ENCODE measurements around the gene BEST2.
"Not testable (repeated sequence)": the region's sequence is repeated elsewhere in the genome, so short reads cannot be mapped to it uniquely, and the experiment has no call there.

BEST2 gene

DNA sequence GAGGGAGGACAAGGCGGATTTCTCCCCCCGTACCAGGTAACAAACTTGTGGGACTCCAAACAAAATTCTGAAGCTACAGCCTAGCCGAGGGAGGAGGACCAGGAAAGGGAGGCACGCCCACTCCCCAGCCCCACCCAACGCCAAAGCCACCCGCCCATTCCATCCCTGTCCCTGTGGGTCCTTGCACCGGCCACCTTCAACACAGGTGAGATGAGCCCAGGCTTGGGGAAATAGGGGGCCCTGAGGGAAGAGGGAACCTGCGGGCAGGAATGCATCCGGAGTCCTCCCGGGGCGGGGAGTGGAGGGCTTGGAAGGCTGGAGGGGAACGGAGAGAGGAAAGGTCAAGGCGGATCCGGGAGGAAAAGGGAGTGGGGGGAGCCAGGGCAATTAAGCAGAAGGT, at the start of gene BEST2:
TSS of gene BEST2 (plus strand) at position 157 of the 400 bp plus-strand sequence. CDS start 802 bp downstream, outside the sequence.
- no peak for FAIRE-seq
- DNase-seq (ENCODE audit: extremely low spot score, insufficient read length, low read depth), result no peak

DNA sequence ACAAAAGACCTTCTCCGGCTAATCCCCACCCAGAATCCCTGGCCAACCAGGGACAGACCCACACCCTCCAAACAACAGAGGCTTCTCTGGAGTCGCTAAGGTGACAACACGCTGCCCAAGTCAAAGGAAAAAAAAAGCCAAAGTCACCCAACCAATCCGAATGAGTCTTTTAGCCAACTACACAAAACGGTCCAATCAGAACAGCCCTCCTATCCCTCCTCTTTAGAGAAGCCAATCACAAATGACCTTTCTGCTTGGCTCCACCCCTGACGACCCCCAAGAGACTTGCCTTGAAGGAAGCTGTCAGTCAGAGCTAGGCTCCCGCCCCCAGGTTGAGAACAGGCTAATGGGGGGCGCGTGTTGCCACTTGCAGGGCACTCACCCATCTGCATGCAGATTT, 48.5 kb upstream of the BEST2 start:
- DNase-seq (ENCODE audit: extremely low spot score, insufficient read length, low read depth), result no peak
- FAIRE-seq, result peak; percentile 61

DNA sequence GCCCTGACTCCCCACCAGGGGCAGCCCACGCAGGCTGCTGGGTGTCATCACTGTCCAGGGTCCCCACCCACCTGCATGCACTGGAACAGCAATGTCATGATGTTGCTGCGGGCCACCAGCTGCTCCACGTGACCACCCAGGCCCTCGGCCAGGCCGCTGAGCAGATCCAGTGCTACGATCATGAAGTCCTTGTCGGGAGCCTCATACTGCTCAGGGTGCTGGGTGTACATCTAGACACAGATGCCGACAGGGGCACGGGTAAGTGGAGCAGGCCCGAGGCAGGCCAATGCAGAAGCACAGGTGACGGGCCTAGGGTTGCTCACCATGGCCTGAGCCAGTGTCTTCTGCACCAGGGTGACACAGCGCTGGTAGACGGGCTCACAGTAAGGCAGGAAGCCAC, 46.4 kb upstream of the BEST2 start:
- DNase-seq (ENCODE audit: extremely low spot score, insufficient read length, low read depth) (no peak), FAIRE-seq (no peak)

DNA sequence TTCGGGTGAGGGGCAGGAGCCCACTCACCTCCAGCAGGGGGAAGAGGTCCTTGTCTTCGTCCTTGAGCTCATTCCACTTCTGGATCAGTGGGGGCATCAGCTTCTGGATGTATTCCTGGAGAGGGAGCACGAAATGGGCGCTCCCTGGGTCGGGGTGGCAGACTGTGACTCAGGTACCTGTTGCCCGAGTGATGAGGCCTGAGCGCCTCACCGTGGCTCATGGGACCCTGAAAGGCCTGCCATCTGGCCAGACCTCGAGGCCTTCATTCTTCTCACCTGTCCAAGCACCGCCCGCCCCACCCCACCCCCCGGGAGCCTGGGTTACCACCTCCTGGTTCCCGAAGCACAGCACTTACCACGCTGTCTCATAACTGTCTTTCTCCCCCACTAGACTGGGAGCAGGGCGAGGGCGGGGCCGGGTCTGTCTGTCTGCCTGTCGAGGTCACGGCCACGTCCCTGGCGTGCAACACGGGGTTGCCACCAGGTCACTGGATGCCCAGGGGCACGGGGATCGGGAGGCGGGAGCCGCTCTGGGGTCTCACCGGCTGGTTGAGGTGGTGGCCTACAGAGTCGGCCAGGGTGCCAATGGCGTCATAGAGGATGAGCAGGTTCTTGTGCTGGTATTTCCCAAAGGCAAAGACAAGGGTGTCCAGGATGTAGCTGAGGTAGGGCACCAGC, 45.8 kb upstream of the BEST2 start:
- DNase-seq (ENCODE audit: extremely low spot score, insufficient read length, low read depth), result no peak
- no peak for FAIRE-seq

DNA sequence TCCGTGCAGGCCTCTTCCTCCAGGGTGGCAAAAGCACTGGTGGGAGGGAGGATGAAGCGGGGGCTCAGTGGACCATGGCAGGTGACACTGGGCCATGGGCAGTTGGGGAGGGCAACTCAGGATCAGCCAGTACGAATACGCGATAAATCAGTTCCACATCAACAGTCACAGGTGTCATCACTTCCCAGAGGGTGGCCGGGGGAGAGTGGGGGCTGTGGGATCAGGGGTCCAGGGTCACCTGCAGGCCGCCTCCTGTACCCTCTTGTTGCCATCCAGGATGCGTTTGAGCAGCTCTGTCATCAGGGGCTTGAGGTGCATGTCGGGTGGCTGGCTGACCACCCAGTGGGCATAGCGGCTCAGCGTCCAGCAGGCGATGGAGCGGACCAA, 45.3 kb upstream of the BEST2 start:
- FAIRE-seq, result no peak

DNA sequence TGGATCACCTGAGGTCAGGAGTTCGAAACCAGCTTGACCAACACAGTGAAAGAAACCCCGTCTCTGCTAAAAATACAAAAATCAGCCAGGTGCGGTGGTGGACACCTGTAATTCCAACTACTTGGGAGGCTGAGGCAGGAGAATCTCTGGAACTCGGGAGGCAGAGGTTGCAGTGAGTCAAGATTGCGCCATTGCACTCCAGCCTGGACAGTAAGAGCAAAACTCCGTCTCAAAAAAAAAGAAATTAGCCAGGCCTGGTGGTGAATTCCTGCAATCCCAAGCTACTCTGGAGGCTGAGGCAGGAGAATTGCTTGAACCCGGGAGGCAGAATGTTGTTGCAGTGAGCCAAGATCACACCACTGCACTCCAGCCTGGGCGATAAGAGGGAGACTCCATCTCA, 43.0 kb upstream of the BEST2 start:
- DNase-seq (ENCODE audit: extremely low spot score, insufficient read length, low read depth) (no peak), FAIRE-seq (no peak)

More for the DNA sequence above, 45.3 kb upstream of the BEST2 start:
- no peak for DNase-seq (ENCODE audit: extremely low spot score, insufficient read length, low read depth)

DNA sequence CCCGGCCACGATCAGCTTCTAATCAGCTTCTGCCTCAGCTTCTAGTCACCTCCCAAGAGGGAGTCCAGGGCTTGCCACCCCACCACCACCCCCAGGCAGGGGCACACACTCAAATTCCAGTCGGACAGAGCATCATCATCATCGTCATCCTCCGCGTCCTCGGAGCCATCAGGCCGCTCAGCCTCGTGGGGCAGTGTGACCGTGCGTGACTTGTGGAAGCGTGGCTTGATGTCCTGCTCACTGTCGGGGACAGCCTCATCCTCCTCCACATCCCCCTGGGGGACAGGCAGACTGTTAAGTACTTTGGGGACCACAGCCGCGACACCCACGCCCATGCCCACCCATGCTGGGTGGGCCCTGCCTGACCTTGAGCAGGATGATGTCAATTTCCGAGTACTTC, 40.4 kb upstream of the BEST2 start:
- DNase-seq (ENCODE audit: extremely low spot score, insufficient read length, low read depth) (no peak), FAIRE-seq (no peak)

DNA sequence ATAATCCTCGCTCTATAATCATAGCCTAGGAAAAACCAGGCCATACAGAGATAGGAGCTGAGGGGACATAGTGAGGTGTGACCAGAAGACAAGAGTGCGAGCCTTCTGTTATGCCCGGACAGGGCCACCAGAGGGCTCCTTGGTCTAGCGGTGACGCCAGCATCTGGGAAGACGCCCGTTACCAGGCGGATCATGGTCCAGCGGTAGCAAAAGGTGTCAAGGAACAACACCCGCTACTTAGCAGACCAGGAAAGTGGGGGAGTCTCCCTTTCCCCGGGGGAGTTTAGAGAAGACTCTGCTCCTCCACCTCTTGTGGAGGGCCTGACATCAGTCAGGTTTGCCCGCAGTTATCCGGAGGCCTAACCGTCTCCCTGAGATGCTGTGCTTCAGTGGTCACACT, 39.5 kb upstream of the BEST2 start:
- not testable (repeated sequence) for FAIRE-seq; DNase-seq (ENCODE audit: extremely low spot score, insufficient read length, low read depth)

DNA sequence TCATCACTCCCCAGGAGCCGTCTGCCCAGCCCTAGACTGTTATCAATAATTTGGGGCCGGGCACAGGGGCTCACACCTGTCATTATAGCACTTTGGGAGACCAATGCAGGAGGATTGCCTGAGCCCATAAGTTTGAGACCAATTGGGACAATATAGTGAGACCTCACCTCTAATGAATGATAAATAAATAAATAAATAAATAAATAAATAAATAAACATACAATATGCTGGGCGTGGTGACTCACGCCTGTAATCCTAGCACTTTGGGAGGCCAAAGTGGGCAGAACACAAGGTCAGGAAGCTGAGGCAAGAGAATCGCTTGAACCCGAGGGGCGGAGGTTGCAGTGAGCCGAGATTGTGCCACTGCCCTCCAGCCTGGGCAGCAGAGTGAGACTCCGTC, 38.3 kb upstream of the BEST2 start:
- not testable (repeated sequence) for DNase-seq (ENCODE audit: extremely low spot score, insufficient read length, low read depth); FAIRE-seq

DNA sequence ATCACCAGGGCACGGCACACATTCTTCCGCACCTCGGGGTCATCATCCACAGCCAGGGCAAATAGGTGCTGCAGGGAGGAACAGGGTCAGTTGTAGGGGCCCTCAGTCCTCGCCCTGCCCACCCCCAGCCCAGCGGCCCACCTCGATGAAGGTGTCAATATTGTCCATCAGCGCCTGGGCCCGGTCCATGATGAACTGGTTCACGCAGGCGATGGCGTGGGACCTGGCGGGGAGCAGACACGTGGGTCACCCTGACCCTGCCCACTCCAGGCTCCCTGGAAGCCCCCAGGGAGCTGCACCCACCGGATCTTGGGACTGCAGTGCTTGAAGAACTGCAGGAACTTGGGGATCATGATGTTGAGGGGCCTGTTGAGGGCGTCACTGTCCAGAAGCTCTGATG, 36.5 kb upstream of the BEST2 start:
- DNase-seq (ENCODE audit: extremely low spot score, insufficient read length, low read depth) (no peak), FAIRE-seq (no peak)

DNA sequence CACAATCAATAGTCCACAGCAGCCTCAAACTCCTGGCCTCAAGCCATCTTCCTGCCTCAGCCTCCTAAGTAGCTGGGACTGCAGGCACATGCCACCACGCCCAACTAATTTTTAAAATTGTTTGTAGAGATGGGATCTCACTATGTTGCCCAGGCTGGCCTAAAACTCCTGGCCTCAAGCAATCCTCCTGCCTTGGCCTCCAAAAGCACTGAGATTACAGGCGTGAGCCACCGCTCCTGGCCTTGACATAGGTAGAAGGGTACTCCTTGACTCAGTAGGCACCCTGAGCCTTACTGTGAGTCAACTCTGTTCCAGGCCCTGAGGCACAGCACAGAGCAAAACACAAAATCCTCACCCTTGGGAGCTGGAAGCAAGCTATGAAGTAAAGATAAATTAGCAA, 35.7 kb upstream of the BEST2 start:
- no peak for DNase-seq (ENCODE audit: extremely low spot score, insufficient read length, low read depth)
- no peak for FAIRE-seq

DNA sequence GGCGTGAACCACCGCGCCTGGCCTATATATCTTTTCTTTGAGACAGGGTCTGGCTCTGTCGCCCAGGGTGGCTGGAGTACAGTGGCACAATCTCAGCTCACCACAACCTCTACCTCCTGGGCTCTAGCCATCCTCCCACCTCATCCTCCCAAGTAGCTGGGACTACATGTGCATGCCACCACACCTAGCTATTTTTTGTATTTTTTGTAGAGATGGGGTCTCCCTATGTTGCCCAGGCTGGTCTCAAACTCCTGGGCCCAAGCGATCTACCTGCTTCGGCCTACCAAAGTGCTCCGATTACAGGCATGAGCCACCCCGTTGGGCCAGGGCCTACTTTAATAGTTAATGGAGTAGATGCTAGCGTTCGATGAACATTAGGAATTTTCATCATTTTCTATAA, 31.3 kb upstream of the BEST2 start:
- FAIRE-seq, result no peak

DNA sequence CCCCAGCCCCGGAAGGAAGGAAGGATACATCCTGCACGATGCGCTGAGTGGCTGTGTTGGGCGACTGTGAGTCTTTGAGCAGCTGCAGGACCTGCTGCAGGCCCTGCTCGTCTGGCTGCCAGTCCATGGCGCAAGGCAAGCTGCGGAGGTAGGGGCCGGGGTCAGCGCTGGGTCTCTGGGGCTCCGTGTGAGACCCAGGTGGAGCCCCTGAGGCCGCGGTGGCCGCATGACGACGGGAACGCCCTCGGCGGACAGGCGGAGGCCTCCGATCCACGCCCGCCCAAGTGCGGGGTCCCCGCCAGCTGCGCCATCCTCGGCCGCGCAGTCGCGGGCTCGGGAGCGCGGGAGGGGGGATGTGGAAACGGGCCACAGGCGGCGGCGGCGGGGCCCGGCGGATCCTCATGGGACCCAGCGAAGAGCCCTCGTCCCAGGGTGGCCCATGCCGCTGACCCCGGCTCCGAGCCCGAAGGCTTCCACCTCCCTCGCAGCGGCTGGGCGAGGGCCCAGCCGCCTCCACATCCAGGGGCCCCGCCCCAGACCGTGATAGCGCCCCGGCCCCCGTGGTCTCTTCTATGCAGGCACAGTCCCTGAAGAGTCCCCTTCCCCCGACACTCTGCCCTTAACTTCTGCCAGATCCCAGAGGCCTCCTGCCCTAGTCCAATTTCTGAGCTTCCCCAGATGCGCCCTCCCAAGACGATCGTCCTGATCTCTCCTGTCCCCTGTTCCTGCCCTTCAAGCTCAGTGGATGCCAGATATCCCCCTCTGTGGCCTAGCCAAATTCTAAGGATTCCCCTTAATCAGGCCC, 30.5 kb upstream of the BEST2 start:
- FAIRE-seq (no peak), DNase-seq (ENCODE audit: extremely low spot score, insufficient read length, low read depth) (no peak)

More for the DNA sequence above, 31.3 kb upstream of the BEST2 start:
- no peak for DNase-seq (ENCODE audit: extremely low spot score, insufficient read length, low read depth)

DNA sequence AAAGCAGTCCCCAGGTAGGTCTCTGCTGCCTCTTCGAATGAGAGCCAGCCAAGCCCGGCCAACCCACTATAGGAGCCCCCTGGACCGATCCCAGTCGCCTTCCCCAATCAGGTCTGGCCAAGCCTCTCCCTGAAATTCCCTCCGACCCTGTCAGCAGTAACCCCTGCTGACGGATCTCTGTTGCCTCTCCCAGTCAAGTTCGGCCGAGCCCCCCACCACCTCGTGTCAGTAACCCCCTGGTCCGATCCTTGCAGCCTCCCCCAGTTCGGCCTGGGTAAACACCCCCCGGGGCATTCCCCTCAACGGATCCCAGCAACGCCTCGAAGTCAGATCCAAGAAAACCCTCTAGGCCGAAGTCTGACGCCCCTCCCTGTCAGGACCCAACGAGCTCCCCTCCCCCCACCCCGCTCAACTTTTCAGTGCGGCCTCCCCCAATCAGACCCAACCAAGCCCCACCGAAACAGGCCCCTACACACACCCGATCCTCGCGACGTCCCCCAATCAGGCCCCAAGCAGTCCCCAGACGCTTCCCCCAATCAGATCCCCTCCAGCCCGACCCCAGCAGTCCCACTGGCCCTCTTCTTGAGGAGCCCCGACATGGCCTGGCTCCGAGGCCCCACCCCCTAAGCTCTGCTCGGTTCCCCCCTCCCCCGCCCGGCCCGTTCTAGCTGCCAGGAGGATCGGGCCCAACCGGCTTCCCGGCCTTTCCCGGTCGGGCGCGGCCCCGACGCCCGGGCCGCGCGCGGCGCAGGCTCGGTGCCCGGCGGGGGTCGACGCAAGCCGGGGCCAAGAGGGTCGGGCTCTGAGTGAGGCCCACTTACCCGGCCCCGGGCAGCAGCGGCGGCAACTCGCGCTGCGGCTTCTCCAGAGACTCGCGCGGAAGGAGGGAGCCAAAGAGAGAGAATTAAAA, 29.7 kb upstream of the BEST2 start:
- DNase-seq (ENCODE audit: extremely low spot score, insufficient read length, low read depth), result peak; percentile 63
- FAIRE-seq, result no peak

DNA sequence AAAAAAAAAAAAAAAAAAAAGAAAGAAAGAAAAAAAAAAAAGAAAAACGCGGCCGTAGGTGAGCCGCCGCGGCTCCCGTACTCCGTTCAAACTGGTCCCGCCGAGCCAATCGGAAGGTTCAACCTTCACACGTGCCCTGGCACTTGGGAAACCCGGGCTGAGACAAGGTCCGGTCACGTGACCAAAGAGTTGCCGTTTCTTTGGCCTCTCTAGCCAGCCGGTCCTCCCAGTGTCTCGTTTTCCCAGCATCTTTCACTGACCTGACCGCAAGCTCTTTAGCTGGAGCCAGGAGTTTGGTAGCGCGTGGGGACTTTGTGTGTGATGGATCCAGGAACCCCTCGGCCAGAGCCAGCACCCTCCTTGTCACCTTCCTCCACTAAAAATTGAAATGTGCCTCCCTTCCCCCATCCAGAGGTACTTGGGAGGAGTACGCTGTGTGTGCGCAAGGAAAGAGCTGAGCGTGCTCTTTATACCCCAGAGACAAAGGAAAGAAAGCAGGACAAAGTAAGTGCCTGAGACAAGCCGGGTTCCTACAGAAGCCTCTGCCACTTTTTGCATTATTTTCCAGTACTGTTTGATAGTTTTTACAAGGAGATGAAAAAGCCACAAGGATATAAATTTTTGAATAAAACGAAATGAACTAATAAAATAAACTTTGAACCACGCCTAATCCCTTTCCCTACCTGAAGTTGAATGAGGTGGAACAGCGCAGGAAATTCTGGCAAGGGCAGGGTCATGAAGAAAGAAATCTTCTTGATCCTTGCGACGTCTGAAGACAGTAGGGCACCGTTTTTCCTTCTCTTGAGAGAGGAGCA, 28.8 kb upstream of the BEST2 start:
- FAIRE-seq (peak; percentile 97), DNase-seq (ENCODE audit: extremely low spot score, insufficient read length, low read depth) (peak; percentile 96)

DNA sequence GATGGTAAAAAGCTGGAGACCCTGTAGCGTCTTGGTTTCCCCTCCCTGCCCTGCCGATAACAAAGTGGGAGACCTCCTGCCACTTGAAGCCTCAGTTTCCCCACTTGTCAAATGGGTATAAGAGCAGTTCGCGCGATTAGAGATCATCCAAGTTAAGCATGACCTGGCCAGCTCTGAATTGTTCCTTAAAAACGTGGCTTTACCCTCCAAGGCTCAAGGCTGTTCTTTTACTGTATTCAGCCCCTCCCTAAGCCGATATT, 28.3 kb upstream of the BEST2 start:
- no peak for DNase-seq (ENCODE audit: extremely low spot score, insufficient read length, low read depth)
- no peak for FAIRE-seq

DNA sequence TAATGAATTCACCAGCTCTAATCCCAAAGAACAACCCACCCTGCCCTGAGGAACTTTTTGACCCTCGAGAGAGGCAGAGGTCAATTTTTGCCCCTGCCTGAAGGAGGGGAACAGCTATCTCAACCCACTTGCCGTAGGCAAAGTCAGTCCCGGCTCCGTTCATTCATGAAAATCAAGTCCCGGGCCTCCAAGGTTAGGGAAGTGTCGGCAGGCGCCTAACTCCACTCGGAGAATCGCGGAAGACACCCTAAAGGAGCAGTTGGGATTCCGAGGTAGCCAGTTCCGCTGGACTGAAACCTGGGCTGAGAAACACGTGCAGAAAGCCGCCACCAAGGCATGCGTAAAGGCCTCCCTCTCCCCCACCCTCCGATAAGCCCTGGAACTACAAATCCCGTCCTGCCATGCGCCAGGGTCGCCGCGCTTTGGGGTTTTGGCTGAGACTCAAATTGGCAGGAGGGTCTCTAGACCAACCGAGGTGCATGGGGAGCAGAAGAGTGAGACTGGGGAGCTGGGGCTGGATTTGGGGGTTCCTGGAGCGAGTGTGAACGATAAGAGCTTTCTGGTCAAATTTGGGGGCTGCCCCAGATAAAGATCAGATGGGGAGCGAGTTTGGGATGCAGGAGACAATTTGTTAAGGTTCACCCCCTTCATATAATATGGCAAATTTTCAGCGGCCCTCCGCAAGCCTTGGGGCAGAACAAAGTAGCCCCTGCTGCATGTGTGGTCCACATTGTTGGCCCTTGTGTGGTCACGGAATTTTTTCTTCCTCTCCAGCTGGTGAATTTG, 27.8 kb upstream of the BEST2 start, which contains the start of gene TNPO2:
TSS of gene TNPO2 (minus strand) at position 292 of the 786 bp plus-strand sequence. CDS start 2,955 bp downstream, outside the sequence.
- FAIRE-seq (peak; percentile 90), DNase-seq (ENCODE audit: extremely low spot score, insufficient read length, low read depth) (no peak)

DNA sequence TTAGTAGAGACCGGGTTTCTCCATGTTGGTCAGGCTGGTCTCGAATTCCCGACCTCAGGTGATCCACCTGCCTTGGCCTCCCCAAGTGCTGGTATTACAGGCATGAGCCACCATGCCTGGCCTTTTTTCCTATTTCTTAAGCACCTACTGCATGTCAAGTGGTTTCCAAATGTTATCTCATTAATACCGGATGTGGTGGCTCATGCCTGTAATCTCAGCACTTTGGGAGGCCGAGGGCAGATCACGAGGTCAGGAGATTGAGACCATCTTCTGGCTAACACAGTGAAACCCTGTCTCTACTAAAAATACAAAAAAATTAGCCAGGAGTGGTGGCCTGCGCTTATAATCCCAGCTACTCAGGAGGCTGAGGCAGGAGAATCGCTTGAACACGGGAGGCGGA, 26.0 kb upstream of the BEST2 start:
- not testable (repeated sequence) for FAIRE-seq; DNase-seq (ENCODE audit: extremely low spot score, insufficient read length, low read depth)

DNA sequence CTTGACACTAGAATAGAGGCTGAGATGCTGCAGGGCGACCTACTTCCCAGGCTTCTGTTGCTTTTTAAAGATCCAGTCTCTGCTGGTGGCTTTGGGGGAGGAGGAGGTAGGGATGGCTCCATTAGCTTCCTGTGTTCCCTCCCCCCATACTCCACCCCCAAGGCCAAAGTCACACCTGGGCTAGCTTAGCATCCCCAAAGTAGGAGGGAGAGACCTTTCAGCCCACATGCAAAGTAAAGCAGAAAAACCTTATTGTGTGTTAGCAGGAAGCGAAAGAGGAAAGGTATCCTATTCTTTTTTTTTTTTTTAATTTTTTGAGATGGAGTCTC, 24.6 kb upstream of the BEST2 start:
- DNase-seq (ENCODE audit: extremely low spot score, insufficient read length, low read depth), result no peak
- no peak for FAIRE-seq

Measured in GM18507 (cell line).